Stomach (tissue), 4 donors: ENCODE data around the gene TBC1D1.

Experiments
- POLR2AphosphoS5 ChIP-seq, 3 donors: sonication (generic); formaldehyde crosslinking; IDR thresholded peaks; one replicate each; pipeline ENCODE4 v1.6.1; 2016; ENCODE audit warnings: antibody characterized with exemption in 3 of 3
- TF ChIP-seq, protein P1 (sequence below), 7 experiments: fragments of 450-650 bp in 4 of 7; fragments of 200-600 bp in 3 of 7; sonication (generic) in 3 of 7; IDR thresholded peaks; one replicate each; pipeline ENCODE4 v1.5.1; 2016 to 2019; ENCODE audit warnings: antibody characterized with exemption in 7 of 7, control low read depth in 2 of 7, mild to moderate bottlenecking in 1 of 7

DNA sequence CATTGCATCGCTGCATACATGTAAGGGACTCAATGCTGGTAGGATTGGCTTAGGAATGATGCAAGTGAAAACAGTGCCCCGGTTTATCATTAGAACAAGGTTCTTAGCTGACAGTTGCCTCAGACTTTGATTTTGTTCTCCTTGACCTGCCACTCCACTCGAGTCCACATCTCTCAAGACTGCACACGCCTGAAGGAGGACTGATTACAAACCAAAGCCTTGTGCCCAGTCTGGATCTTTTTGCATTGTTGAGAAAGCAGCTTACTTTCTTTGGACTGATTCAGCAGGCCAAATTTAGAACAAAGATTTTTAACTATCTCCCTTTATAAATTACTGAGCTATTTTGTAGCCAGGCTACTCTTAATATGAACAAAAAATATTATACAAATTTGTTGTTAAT is 194.9 kb downstream of the TBC1D1 start:
- TF ChIP-seq, protein P1, sequence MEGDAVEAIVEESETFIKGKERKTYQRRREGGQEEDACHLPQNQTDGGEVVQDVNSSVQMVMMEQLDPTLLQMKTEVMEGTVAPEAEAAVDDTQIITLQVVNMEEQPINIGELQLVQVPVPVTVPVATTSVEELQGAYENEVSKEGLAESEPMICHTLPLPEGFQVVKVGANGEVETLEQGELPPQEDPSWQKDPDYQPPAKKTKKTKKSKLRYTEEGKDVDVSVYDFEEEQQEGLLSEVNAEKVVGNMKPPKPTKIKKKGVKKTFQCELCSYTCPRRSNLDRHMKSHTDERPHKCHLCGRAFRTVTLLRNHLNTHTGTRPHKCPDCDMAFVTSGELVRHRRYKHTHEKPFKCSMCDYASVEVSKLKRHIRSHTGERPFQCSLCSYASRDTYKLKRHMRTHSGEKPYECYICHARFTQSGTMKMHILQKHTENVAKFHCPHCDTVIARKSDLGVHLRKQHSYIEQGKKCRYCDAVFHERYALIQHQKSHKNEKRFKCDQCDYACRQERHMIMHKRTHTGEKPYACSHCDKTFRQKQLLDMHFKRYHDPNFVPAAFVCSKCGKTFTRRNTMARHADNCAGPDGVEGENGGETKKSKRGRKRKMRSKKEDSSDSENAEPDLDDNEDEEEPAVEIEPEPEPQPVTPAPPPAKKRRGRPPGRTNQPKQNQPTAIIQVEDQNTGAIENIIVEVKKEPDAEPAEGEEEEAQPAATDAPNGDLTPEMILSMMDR (IDR thresholded peaks at IDR 0.05) = no peak
- TF ChIP-seq POLR2AphosphoS5 (IDR thresholded peaks at IDR 0.05) = no peak
